GM18520 (cell line): Measurements from ENCODE around the gene FCHO2.
"Not testable (repeated sequence)": the region's sequence is repeated elsewhere in the genome, so short reads cannot be mapped to it uniquely, and the experiment has no call there.

Experiments
- ATAC-seq: cut with Tn5 transposase; IDR thresholded peaks from one replicate; pipeline ENCODE4 v1.9.1; 2021; ENCODE audit not compliant: unreplicated experiment

The FCHO2 gene

GRCh38 chr5:72955143-72955767 lies 586 bp upstream of the FCHO2 start:
- no peak for ATAC-seq

DNA sequence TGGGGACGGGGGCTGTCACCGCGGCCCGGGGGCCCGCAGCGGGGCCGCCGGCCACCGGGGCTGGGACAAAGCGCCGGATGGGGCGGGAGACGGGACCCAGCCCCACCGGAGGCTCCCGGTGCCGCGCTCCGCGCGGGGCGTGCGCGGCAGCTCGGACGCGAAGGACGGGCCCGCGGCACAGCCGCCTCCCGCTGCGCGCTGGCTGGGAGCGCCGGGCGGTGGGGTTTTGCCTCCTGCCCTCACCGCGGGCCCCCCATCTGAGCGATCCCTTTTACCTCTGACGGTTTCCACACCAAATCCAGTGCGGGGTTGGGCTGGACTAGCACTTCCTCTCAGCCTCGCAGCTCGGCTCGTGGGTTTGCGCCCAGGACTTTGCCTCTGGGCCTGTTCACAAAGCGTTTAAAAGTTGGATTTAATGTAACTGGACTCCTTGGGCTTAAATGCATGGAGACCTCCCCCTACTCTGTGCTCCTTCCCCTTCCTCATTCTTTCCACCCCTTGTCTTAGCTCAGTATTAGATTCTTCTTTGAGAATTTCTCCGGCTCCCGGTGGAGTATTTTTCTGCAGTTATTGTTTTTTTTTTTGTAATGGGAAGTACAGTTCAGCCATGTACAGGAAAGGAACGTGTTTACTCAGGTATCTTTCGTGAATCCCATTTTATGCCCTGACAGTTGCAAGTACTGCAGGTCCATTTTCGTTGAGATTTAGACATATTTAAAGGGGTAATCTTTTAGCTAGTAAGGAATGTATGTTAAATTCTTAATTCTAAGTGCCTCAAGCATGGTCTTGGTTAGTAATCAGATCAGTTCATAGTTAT lies 691 bp downstream of the FCHO2 start:
- peak; percentile 27 for ATAC-seq

DNA sequence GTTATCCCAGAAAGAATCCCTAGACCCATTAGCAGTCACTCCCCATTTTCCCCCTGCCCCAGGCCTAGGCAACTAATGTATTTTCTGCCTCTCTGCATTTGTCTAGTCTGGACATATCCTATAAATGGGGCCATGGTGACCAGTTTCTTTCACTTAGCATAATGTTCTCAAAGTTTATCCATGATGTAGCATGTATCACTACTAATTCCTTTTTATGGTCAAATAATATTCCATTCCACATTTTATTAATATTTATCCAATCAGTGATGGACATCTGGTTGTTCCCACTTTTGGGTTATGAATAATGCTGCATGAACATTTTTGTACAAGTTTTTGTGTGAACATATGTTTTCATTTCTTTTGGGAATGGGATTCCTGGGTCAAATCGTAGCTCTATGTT lies 1.5 kb downstream of the FCHO2 start:
- no peak for ATAC-seq

DNA sequence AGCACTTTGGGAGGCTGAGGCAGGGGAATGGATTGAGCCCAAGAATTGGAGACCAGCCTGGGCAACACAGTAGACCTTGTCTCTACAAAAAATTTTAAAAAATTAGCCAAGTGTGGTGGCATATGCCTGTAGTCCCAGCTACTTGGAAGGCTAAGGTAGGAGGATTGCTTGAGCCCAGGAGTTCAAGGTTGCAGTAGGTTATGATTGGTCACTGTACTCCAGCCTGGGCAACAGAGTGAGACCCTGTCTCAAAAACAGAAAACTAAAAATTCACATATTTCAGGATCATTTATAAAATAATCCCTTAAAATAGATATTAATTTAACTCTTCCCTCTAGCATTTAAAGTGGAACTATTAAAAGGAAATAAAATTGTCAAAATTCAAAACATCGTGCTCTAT lies 3.4 kb downstream of the FCHO2 start:
- no peak for ATAC-seq

DNA sequence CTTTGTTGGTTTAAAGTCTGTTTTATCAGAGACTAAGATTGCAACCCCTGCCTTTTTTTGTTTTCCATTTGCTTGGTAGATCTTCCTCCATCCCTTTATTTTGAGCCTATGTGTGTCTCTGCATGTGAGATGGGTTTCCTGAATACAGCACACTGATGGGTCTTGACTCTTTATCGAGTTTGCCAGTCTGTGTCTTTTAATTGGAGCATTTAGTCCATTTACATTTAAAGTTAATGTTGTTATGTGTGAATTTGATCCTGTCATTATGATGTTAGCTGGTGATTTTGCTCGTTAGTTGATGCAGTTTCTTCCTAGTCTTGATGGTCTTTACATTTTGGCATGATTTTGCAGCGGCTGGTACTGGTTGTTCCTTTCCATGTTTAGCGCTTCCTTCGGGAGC lies 18.6 kb downstream of the FCHO2 start:
- ATAC-seq: not testable (repeated sequence)

- ATAC-seq: not testable (repeated sequence)
Observed at GRCh38 chr5:72976810-72977209, 21.0 kb downstream of the FCHO2 start.

DNA sequence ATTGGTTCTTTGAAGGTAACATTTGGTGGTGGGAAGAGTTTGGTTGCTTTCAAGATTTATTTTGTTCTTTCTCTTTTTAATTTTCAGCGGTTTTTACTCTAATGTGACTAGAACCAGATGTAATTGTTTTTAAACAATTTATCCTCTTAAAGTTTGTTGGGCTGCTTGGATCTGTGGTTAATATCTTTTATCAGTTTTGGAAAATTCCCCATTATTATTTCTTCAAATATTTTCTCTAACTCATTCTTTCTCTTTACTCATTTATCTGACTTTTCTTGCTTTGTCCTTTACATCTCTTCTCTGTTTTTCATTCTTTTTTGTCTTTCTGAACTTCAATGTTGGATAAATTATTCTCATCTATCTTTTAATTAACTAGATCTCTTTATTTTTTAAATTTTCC lies 29.9 kb downstream of the FCHO2 start:
- no peak for ATAC-seq

DNA sequence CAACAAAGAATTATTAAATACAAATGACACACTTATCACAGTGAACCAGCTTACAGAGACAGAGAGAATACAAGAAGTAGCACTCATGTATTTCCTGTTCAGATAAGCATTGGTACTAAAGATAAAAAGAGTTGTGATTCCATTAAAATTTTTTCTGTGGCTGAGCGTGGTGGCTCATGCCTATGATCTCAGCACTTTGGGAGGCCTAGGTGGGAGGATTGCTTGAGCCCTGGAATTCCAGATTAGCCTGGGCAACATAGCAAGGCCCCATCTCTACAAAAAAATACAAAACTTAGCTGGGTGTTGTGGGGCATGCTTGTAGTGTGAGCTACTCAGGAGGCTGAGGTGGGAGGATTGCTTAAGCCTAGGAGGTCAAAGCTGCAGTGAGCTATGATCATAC lies 32.9 kb downstream of the FCHO2 start:
- ATAC-seq: no peak

- no peak for ATAC-seq
Observed at GRCh38 chr5:72991394-72991793, 35.6 kb downstream of the FCHO2 start.

- ATAC-seq: no peak
Observed at GRCh38 chr5:72994578-72994977, 38.7 kb downstream of the FCHO2 start.

DNA sequence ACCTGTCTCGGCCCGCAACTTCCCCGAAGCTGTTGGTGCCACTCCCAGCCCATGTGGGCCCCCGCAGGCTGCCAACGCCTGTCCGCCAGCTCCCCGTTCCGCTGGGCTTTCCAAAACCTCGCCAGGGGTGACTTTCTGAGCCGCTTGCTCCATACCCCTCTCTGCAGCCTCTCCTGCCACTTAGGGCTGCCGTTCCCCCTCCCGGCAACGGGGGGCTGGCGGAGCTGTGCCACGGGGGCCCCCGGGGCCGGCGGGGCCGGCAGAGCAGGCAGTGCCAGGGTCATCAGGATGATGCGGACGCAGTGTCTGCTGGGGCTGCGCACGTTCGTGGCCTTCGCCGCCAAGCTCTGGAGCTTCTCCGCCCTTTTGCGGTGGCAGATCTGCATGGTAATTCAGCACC lies 40.8 kb downstream of the FCHO2 start:
- ATAC-seq: no peak

DNA sequence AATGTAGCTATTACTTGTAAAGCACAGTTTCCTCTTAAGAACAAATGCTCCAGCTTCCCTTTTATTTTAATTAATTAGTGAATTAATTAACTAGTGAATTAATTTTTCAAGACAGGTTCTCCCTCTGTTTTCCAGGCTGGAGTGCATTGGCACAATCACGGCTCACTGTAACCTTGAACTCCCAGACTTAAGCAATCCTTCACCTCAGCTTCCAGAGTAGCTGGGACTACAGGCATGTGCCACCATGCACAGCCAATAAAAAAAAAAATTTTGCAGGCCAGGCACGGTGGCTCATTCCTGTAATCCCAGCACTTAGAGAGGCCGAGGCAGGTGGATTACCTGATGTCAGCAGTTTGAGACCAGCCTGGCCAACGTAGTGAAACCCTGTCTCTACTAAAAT lies 44.1 kb downstream of the FCHO2 start:
- ATAC-seq: no peak

DNA sequence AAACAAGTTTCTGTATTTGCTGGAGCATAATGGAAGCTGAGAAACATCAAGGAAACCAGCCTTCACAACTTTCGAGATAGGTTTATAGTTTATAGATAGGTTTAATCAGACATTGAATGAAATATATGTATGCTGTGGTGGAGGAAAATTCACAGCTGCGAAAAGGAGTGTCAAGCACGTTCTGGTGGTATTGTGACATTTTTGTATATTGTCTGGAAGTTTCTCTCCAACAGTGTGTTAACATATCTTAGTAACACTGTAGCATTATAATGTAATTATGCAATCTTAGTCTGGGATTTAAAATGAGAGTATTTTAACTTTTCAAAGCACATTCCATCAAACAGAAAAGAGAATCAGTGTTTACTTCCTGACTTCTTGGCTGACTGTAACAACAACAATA lies 50.0 kb downstream of the FCHO2 start:
- ATAC-seq: no peak

GRCh38 chr5:73007051-73007450 lies 51.2 kb downstream of the FCHO2 start:
- ATAC-seq: no peak

- ATAC-seq: no peak
Observed at GRCh38 chr5:73008831-73009230, 53.0 kb downstream of the FCHO2 start.

GRCh38 chr5:73011612-73012011 lies 55.8 kb downstream of the FCHO2 start:
- not testable (repeated sequence) for ATAC-seq

- no peak for ATAC-seq
Observed at GRCh38 chr5:73018892-73019291, 63.1 kb downstream of the FCHO2 start.

GRCh38 chr5:73019766-73020165 lies 63.9 kb downstream of the FCHO2 start:
- ATAC-seq: no peak

- no peak for ATAC-seq
Observed at GRCh38 chr5:73022471-73023169, 66.8 kb downstream of the FCHO2 start.

DNA sequence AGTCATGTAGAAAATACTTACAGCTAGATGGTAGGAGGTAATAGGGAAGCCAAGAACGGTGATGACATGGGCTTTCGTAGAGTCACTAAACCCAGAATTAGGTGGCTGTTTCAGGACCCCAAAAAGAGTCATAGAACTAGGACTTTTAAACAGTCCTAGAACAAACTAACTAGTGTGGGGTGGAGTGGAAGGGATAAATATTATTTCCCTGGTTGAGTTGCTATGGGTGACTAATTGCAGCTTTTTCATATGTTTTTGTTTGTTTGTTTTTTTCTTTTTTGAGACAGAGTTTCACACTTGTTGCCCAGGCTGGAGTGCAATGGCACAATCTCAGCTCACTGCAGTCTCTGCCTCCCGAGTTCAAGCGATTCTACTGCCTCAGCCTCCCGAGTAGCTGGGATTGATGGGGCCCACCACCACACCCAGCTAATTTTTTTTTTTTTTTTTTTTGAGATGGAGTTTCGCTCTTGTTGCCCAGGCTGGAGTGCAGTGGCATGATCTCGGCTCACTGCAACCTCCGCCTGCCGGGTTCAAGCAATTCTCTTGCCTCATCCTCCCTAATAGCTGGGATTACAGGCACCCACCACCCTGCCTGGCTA lies 69.2 kb downstream of the FCHO2 start:
- ATAC-seq: not testable (repeated sequence)

GRCh38 chr5:73027361-73027760 lies 71.5 kb downstream of the FCHO2 start:
- ATAC-seq: no peak

DNA sequence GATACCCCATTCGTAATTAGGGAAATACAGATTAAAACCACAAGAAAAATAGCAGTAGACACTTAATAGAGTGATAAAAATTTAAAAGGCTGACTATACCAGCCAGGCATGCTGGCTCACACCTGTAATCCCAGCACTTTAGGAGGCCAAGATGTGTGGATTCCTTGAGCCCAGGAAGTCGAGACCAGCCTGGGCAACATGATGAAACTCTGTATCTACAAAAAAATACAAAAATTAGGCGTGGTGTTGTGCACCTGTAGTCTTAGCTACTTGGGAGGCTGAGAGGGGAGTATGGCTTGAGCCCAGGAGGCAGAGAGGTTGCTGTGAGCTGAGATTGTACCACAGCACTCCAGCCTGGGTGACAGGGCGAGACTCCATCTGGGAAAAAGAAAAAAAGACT lies 72.0 kb downstream of the FCHO2 start:
- no peak for ATAC-seq
